HG03521 (cell line): ENCODE measurements around the gene PMCH.
"Not testable (repeated sequence)": the region's sequence is repeated elsewhere in the genome, so short reads cannot be mapped to it uniquely, and the experiment has no call there.

Source experiments
- ATAC-seq: cut with Tn5 transposase; IDR thresholded peaks from one replicate; pipeline ENCODE4 v1.9.1; 2021; ENCODE audit warnings: mild to moderate bottlenecking, moderate library complexity; ENCODE audit not compliant: unreplicated experiment

Gene PMCH

GRCh38 chr12:102197789-102198188, at the start of gene PMCH:
TSS of gene PMCH (minus strand) at chr12:102197833. CDS start at chr12:102197770, 63 bp downstream.
- peak; percentile 69 for ATAC-seq

DNA sequence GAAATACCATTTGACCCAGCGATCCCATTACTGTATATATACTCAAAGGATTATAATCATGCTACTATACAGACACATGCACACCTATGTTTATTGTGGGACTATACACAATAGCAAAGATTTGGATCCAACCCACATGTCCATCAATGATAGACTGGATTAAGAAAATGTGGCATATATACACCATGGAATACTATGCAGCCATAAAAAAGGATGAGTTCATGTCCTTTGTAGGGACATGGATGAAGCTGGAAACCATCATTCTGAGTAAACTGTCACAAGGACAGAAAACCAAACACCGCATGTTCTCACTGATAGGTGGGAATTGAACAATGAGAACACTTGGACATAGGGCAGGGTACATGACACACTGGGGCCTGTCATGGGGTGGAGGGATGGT, 43.2 kb upstream of the PMCH start:
- ATAC-seq = not testable (repeated sequence)

- ATAC-seq = no peak
These were observed 37.0 kb upstream of the PMCH start for GRCh38 chr12:102234599-102234998.

DNA sequence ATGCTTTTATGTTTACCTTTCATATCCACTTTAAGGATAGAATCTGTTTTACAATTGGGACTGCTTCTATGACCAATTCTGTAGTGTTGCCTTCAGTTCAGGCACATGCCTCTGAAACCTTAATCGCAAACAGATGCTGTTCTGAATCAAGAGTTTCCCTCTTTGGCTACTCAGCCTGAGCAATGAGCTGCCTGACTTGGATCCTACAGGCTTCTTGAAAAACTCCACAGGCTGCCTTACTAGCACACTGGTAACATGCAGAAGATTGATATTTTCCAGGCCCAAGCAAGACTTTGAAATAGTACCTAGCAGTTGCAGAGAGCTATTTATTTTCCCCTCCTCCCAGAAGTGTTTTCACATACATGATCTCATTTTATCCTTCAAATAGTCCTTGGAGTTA, 34.8 kb upstream of the PMCH start:
- ATAC-seq = no peak

GRCh38 chr12:102232036-102232435, 34.4 kb upstream of the PMCH start:
- ATAC-seq = no peak

- ATAC-seq = no peak
These were observed 30.3 kb upstream of the PMCH start for GRCh38 chr12:102227954-102228353.

- no peak for ATAC-seq
These were observed 23.1 kb upstream of the PMCH start for GRCh38 chr12:102220736-102221135.

DNA sequence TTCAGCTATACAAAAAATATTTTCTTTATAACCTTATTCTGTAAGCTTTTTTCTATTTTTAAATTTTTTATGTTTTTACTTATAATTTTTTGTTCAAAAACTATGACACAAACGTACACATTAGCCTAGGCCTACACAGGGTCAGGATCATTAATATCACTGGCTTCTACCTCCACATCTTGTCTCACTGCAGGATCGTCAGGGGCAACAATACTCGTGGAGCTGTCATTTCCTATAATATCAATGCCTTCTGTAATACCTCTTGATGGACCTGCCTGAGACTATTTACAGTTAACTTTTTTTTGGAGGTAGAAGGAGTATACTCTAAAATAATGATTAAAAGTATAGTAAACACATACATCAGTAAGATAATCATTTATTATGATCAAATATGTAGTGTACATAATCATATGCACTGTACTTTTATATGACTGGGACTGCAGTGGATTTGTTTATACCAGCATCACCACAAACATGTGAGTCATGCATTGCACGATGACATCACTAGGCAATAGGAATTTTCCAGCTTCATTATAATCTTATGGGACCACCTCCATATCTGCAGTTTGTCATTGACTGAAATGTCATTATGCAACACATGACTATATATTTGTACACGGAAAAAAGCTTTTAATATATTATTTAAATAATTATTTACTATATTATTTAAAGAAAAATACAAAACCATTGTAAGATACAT, 18.5 kb upstream of the PMCH start:
- no peak for ATAC-seq

GRCh38 chr12:102204025-102204424, 6.4 kb upstream of the PMCH start:
- no peak for ATAC-seq

DNA sequence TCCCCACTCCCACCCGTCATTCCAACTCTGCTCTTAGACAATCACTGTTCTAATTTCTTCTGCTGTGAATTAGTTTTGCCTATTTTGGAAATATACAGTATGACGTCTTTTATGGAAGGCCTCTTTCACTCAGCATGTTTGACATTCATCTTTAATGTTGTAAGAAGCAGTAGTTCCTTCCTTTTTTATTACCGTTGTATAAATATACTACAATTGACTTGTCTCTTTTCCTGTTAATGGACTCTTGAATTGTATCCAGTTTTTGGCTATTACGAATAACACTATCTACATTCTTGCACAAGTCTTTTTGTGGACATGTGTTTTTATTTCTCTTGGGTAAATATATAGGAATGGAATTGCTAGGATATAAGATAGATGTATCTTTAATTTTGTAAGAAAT, 4.9 kb upstream of the PMCH start:
- no peak for ATAC-seq

DNA sequence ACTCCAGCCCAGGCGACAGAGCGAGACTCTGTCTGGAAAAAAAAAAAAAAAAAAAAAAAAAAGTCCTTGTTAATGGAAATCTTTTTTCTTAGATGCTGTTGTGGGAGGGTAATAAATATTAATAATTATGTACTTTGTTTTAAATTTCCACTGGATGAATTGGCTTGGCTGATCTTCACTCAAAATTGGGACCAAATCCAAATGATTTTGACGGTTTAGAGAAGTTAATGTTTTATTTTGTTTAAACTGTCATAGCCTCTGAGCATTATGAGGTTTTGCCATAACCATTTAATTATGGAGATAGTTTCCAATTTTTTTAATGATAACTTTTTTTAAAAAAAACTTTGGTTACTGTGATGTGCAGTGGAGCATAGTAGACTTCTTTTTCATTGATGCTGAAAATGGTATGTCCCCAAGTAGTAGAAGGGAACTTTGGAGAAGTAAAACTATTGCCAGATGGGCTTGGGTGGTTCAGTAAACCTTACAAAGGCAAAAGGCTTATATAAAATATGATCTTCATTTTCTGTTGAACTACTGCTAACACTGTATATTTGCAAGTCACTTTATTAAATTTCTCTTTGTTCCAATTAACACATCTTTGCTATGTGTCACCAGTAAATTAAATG, 3.9 kb upstream of the PMCH start:
- ATAC-seq = no peak

DNA sequence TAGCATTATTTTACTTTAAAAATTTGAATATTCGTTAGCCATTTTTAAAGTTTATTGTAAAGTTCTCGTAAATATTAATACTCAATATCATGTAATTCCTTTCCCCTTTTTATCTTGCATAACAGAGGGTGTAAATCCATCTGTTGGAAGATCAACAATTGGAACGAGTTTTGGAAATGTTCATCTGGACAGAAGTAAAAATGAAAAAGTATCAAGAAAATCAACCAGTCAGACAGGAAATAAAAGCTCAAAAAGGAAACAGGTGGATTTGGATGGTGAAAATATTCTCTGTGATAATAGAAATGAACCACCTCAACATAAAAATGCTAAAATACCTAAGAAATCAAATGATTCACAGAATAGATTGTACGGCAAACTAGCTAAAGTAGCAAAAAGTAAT, 1.8 kb downstream of the PMCH start:
- ATAC-seq = no peak

DNA sequence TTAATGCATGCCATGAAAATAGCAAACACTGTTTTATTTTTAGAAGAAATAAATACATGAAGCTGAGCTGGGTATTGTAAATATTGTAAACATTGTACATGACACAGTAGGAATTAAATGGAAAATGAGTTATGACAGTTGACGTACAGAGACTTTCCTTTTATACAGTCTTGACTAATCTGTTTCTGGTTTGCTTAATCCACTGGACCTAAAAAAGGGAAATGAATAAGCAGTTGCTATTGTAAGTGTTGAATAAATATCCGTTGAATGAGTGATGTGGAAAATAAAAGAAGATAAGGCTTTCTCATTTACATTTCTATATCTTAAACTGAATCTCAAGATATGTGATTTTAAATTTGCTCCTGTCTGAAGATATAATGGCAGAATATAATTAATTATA, 15.0 kb downstream of the PMCH start:
- ATAC-seq = no peak

- ATAC-seq = no peak
These were observed 22.9 kb downstream of the PMCH start for GRCh38 chr12:102174761-102175160.

DNA sequence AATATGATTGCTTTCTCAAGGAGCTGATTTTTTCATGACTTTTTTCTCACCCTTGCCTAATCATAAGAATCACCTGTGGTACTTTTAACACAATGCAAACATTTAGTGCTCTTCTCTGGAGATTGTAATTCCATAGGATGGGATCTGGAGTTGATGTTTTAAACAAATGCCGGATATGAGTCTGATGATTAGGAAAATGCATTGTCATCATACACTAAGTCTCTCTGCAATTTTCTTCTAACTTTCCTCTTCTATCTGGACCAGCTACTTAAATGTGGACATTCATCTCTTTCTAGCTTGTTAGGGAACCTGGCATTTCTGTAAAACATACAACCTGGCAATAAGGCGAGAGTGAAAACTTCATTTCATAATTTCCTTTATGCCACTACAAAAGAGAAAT, 23.5 kb downstream of the PMCH start:
- no peak for ATAC-seq

GRCh38 chr12:102172436-102172835, 25.2 kb downstream of the PMCH start:
- ATAC-seq = no peak

GRCh38 chr12:102171951-102172350, 25.7 kb downstream of the PMCH start:
- no peak for ATAC-seq

DNA sequence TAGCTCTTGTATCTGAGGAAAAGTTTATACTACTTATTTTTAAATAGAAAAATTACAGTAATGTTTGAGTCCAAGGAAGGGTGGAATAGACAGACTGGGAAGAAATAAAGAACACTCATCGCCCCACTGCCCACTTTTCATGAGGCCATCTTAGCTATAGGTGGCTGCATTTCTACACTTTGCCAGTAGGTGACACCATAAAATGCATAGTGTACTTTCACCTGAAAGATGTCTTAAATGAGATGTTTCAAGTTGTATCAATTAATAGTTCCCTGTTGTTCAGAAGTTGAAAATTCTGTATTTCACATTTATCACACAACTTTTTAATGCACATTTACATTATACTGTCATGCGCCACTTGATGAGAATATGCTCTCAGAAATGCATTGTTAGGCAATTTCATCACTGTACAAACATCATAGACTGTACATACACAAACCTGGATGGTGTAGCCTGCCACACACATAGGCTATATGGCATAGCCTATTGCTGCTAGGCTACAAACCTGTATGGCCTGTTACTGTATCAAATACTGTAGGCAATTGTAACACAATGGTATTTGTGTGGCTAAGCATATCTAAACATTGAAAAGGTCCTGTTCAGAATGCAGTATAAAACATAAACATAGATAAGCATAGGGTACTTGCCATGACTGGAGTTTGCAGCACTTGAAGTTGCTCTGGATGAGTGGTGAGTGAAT, 27.6 kb downstream of the PMCH start:
- peak; percentile 41 for ATAC-seq

- peak; percentile 59 for ATAC-seq
These were observed 29.6 kb downstream of the PMCH start for GRCh38 chr12:102167821-102168604.

DNA sequence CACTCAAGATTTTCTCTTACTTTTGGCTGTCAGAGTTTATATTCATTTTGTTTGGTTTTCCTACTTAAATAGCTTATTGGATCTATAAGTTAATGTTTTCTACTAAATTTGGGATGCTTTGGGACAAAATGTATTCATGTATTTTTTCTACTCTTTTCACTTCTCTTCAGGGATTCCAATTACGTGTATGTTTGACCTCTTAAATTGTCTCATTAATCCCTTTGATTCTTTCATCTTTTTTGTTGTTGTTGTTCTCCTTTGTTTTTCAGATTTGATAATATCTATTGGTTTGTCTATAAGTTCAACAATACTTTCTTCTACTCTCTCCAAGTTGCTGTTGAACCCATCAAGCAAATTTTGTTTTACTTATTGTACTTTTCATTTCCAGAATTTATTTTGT, 34.2 kb downstream of the PMCH start:
- ATAC-seq = no peak

DNA sequence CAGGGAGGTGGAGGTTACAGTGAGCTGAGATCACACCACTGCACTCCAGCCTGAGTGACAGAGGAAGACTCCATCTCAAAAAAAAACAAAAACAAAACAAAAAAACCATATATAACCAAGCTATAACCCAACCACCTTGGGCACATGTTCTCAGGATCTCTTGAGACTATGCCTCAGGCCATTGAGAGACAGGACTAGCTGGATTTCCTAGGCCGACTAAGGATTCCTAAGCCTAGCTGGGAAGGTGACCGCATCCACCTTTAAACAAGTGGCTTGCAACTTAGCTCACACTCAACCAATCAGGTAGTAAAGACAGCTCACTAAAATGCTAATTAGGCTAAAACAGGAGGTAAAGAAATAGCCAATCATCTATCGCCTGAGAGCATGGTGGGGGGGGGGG, 42.4 kb downstream of the PMCH start:
- not testable (repeated sequence) for ATAC-seq
